Omental fat pad (tissue), 4 donors: Measurements from ENCODE around the gene PLAC9. TPM values are rescaled to one million over a fixed set of nuclear protein-coding genes. Genes with fewer than 3 reads are reported as not detected.

Experiments used
- ATAC-seq: fragments of 150-250 bp; one replicate; pipeline ENCODE4 v1.9.1; 2016; ENCODE audit warnings: mild to moderate bottlenecking, moderate library complexity; ENCODE audit not compliant: low FRiP score
- DNase-seq: peaks from one replicate; pipeline ENCODE4 v3.0.0-alpha.2; 2019; ENCODE audit warnings: low spot score
- CTCF ChIP-seq, 3 donors: fragments of 450-650 bp; IDR thresholded peaks; one replicate each; pipeline ENCODE4 v1.5.1; 2016 to 2017; ENCODE audit warnings: antibody characterized with exemption in 3 of 3, mild to moderate bottlenecking in 3 of 3, moderate library complexity in 2 of 3
- total RNA-seq, 4 donors: library from RNA; depleted of rRNA; stranded (reverse); fragments of >200 nt; gene quantifications; one replicate each; pipeline ENCODE4 v1.1.0, GENCODE V29; 2016

The PLAC9 gene
- total RNA-seq, 4 donors from 2014 or later, result 18.0 to 116 (median 20.8) TPM

- no peak for TF ChIP-seq CTCF (IDR thresholded peaks at IDR 0.05)
- ATAC-seq (no peak), DNase-seq (no peak)
Observed at GRCh38 chr10:80160361-80161320, 28.1 kb downstream of the PLAC9 start.

GRCh38 chr10:80161321-80162083 is 29.0 kb downstream of the PLAC9 start:
- no peak for ATAC-seq
- no peak for TF ChIP-seq CTCF (IDR thresholded peaks at IDR 0.05)
- no peak for DNase-seq

- no peak for DNase-seq
- TF ChIP-seq CTCF (IDR thresholded peaks at IDR 0.05), result no peak
- peak; percentile 25 for ATAC-seq
Observed at GRCh38 chr10:80163741-80164341, 31.3 kb downstream of the PLAC9 start.

- ATAC-seq (no peak), DNase-seq (no peak)
- no peak for TF ChIP-seq CTCF (IDR thresholded peaks at IDR 0.05)
Observed at GRCh38 chr10:80164596-80164995, 32.1 kb downstream of the PLAC9 start.

- TF ChIP-seq CTCF (IDR thresholded peaks at IDR 0.05), result no peak
- ATAC-seq (no peak), DNase-seq (no peak)
Observed at GRCh38 chr10:80165173-80165572, 32.6 kb downstream of the PLAC9 start.

- TF ChIP-seq CTCF (IDR thresholded peaks at IDR 0.05), result no peak
- DNase-seq (no peak), ATAC-seq (no peak)
Observed at GRCh38 chr10:80166581-80167470, 34.3 kb downstream of the PLAC9 start.
